GM10248 (cell line): ENCODE results near the gene RPAP2.

Source experiments
- CTCF ChIA-PET: fragments of 300-600 bp; sonication (Branson Sonifier 250); formaldehyde crosslinking; extraction: SDS; loops from one replicate; lab custom pipeline; 2021; ENCODE audit warnings: antibody characterized with exemption; lab: Yijun Ruan, JAX
- POLR2A ChIA-PET: fragments of 350-650 bp; sonication (Branson Sonifier 250); formaldehyde crosslinking; extraction: SDS; loops from one replicate; lab custom pipeline; 2020; ENCODE audit warnings: antibody characterized with exemption; lab: Yijun Ruan, JAX
- DNase-seq: peaks from one replicate; pipeline ENCODE4 v3.0.0; 2012; ENCODE audit errors: extremely low spot score
- CTCF ChIP-seq: IDR thresholded peaks from 2 replicates; pipeline ENCODE4 v1.5.1; 2012; ENCODE audit warnings: mild to moderate bottlenecking, low read depth; ENCODE audit errors: extremely low read depth, missing control alignments, control extremely low read depth

Gene RPAP2

DNA sequence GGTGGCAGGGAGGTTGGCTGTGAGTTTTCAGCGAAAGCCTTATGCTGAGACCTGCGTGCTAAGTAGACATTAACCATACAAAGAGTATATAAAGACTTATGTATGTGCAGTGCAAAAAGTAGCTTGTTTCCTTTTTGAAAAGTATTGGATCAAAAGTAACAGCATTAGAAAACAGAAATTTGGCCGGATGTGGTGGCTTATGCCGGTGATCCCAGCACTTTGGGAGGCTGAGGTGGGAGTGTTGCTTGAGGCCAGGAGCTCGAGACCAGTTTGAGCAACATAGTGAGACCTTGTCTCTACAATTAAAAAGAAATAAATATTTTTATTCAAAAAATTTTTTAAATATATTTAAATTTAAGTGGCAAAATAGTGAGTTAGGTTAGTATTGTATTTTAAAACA, 2.2 kb downstream of the RPAP2 start:
- ChIA-PET POLR2A (no interaction called here), CTCF (interaction anchor here (1.1 to 2.6 kb wide), 3 partner anchors 9 to 15 kb away, joined by 5 to 15 read pairs (median 6); no protein-coding TSS in a partner anchor)

GRCh38 chr1:92306020-92306419, 7.2 kb downstream of the RPAP2 start:
- DNase-seq, result no peak
- no peak for TF ChIP-seq CTCF
- ChIA-PET POLR2A (no interaction called here), CTCF (no interaction called here)

More for the DNA sequence above, 2.2 kb downstream of the RPAP2 start:
- DNase-seq, result no peak
- no peak for TF ChIP-seq CTCF

- no peak for TF ChIP-seq CTCF
- no peak for DNase-seq
- CTCF ChIA-PET, result interaction anchor here (0.8 to 3.3 kb wide), 7 partner anchors 9 to 316 kb away, joined by 3 to 15 read pairs (median 4); partner anchors contain the start of genes GLMN and RPAP2
- POLR2A ChIA-PET, result no interaction called here
These were observed 9.1 kb downstream of the RPAP2 start for GRCh38 chr1:92307980-92308379.

DNA sequence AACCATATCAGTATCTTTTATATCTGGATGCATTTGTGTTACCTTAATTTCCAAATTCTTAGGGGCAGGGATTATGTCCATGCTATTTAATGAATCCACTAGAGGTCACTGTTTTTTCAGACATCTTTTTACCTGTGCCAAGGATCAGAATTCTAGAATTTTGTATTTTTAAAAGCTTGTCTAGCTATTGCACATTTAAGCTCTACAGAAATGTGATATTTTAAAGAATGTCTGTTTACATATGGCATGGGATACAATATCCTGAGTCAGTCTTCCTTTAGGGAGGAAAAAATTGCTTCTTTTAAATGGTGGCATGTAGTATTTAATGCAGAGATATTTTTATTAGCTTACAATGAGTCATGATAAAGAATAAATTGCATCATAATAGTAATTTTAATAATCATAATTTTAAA, 11.3 kb downstream of the RPAP2 start:
- ChIA-PET CTCF (interaction anchor here (0.6 to 3.3 kb wide), 36 partner anchors 9 to 522 kb away, joined by 3 to 15 read pairs (median 3); partner anchors contain the start of genes GFI1 and RPL5), POLR2A (no interaction called here)
- peak; percentile 29 for DNase-seq
- TF ChIP-seq CTCF, result peak; percentile 46

GRCh38 chr1:92314024-92314423, 15.2 kb downstream of the RPAP2 start:
- CTCF ChIA-PET, result interaction anchor here (1.2 to 2.1 kb wide), 3 partner anchors 9 to 12 kb away, joined by 3 to 8 read pairs (median 4); no protein-coding TSS in a partner anchor
- TF ChIP-seq CTCF, result no peak
- DNase-seq, result no peak
- POLR2A ChIA-PET, result no interaction called here

GRCh38 chr1:92315766-92316599, 17.1 kb downstream of the RPAP2 start:
- ChIA-PET POLR2A (no interaction called here), CTCF (interaction anchor here (0.9 to 2.0 kb wide), 3 partner anchors 15 to 502 kb away, joined by 3 to 5 read pairs (median 3); no protein-coding TSS in a partner anchor)
- no peak for DNase-seq
- TF ChIP-seq CTCF, result no peak
